GM18507 (cell line): ENCODE data around the gene PRRT3.

Experiments
- DNase-seq: peaks from one replicate; pipeline ENCODE4 v3.0.0; 2011; ENCODE audit warnings: low read depth; ENCODE audit not compliant: insufficient read length; ENCODE audit errors: extremely low spot score
- FAIRE-seq: peaks from 2 replicates; lab custom pipeline; 2011; peaks lifted over from hg19 to GRCh38; lab: Jason Lieb, UNC

PRRT3 gene

GRCh38 chr3:9930804-9931418, 21.3 kb downstream of the PRRT3 start:
- FAIRE-seq (no peak), DNase-seq (no peak)

DNA sequence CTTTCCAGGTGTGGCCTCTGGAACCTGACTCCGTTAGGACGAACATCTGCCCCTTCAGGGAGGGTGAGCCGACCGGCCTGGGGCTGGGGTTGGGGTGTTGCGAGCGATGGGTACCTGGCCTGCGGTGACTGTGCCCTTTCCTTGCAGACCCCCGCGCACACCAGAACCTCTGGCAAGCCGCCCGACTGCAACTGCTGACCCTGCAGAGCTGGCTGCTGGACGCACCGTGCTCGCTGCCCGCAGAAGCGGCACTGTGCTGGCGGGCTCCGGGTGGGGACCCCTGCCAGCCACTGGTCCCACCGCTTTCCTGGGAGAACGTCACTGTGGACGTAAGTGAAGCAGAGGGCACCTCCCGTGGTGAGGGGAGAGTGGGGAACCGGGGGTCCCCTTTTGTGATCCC, 24.1 kb downstream of the PRRT3 start:
- DNase-seq (no peak), FAIRE-seq (no peak)

- DNase-seq (no peak), FAIRE-seq (no peak)
Observed at GRCh38 chr3:9918261-9919038, 33.8 kb downstream of the PRRT3 start.

GRCh38 chr3:9917820-9918219, 34.4 kb downstream of the PRRT3 start:
- FAIRE-seq, result no peak

GRCh38 chr3:9916734-9917680, 35.2 kb downstream of the PRRT3 start, which contains the start of gene IL17RC:
IL17RC (plus strand) TSS chr3:9917098; CDS start chr3:9917316, 218 bp downstream.
- FAIRE-seq, result no peak
- no peak for DNase-seq

More at GRCh38 chr3:9917820-9918219, 34.4 kb downstream of the PRRT3 start:
- no peak for DNase-seq

DNA sequence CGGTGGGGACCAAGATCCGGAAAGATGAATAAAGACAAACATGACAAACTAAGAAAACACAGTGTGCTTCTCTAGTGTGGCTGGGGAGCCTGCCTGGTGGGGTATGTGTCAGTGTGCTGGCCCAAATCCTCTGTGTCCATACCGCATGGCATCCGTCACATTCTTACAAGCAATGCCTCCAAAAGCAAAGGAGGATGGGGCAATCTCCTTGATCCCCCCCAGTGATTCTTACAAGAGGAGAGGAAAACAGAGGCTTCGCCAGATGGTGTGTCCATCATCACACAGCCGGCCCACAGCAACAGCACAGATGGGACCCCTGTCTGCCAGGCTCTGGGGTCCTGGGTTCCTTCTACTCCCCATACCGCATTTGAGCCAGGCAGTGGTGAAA, 35.9 kb downstream of the PRRT3 start:
- DNase-seq (no peak), FAIRE-seq (no peak)

DNA sequence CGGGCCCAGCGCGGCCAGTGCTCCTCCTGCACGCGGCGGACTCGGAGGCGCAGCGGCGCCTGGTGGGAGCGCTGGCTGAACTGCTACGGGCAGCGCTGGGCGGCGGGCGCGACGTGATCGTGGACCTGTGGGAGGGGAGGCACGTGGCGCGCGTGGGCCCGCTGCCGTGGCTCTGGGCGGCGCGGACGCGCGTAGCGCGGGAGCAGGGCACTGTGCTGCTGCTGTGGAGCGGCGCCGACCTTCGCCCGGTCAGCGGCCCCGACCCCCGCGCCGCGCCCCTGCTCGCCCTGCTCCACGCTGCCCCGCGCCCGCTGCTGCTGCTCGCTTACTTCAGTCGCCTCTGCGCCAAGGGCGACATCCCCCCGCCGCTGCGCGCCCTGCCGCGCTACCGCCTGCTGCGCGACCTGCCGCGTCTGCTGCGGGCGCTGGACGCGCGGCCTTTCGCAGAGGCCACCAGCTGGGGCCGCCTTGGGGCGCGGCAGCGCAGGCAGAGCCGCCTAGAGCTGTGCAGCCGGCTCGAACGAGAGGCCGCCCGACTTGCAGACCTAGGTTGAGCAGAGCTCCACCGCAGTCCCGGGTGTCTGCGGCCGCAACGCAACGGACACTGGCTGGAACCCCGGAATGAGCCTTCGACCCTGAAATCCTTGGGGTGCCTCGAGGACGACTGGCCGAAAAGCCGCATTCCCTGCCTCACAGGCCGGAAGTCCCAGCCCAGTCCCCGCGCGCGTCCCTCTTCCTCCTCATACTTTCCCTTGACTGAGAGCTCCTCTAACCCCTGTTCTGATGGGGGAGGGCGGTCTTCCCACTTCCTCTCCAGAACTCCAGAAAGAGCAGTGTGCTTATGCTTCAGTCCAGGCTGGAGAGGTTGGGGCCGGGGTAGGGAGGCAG, 36.7 kb downstream of the PRRT3 start:
- DNase-seq (no peak), FAIRE-seq (no peak)

DNA sequence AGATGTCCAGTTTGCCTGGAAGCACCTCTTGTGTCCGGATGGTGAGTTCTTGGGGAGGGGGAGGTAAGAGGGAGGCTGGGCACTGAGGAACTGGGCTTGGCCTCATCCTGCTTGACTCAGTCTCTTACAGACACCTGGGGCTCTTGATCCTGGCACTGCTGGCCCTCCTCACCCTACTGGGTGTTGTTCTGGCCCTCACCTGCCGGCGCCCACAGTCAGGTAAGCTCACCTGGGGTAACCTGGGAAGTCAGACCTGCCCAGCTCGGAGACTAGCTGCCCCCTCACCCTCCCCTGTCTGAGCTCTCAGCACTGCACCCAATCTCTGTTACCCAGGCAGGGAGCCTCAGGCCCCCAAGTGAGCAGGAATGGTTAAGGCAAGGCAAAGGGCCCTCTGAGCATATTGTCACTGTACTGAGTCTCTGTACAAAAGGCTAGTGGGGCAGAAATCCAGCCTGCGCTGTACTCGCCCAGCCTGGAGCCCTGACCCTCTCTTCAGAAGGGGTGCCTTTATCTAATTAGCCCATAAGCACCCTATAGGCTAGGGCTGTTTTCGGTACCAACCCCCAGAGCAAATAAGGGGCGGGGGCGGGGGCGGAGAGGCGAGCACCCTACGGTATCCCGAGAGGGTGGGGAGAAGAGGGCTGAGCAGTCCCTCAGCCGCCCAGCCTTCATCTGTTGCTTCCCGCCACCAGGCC, 37.5 kb downstream of the PRRT3 start:
- FAIRE-seq (no peak), DNase-seq (no peak)

DNA sequence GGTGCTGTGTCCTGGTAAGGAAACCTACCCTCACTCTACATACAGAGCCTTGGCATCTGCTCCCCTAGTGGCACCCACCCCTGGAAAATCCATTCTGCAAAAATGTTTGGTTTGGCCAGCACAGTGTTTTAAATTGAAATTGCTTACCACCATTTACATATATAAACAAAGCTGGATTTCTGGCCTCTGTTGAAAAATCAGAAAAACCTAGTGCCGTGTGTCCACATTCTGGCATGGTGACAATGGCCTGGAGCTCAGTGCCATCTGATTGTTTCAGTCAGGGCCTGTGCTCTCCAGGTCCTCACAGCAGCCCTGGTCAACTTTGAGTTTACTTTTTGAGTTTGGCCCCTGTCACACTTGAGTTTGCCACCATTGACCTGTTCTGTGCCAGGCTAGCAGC, 38.2 kb downstream of the PRRT3 start:
- FAIRE-seq (no peak), DNase-seq (no peak)

GRCh38 chr3:9913601-9914000, 38.6 kb downstream of the PRRT3 start:
- DNase-seq (no peak), FAIRE-seq (no peak)

- FAIRE-seq, result no peak
- no peak for DNase-seq
Observed at GRCh38 chr3:9912294-9912935, 39.8 kb downstream of the PRRT3 start.

GRCh38 chr3:9911863-9912262, 40.3 kb downstream of the PRRT3 start:
- no peak for FAIRE-seq
- no peak for DNase-seq

GRCh38 chr3:9909221-9910013, 42.8 kb downstream of the PRRT3 start:
- no peak for DNase-seq
- no peak for FAIRE-seq

GRCh38 chr3:9908286-9908685, 43.9 kb downstream of the PRRT3 start:
- DNase-seq (no peak), FAIRE-seq (no peak)

DNA sequence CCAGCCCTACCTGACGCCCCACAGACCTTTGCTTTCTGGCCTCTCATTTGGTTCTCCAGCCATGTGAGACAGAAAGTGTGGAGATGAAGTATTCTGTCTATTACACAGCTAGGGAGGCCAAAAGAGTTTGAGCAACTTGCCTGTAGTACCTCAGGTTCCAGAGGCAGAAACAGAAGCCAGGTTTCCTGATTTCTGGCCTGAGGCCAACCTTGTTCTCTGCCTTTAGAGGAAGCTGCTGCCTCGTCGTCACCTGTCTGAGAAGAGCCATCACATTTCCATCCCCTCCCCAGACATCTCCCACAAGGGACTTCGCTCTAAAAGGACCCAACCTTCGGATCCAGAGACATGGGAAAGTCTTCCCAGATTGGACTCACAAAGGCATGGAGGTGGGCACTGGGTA, 45.7 kb downstream of the PRRT3 start:
- no peak for DNase-seq
- FAIRE-seq, result no peak

DNA sequence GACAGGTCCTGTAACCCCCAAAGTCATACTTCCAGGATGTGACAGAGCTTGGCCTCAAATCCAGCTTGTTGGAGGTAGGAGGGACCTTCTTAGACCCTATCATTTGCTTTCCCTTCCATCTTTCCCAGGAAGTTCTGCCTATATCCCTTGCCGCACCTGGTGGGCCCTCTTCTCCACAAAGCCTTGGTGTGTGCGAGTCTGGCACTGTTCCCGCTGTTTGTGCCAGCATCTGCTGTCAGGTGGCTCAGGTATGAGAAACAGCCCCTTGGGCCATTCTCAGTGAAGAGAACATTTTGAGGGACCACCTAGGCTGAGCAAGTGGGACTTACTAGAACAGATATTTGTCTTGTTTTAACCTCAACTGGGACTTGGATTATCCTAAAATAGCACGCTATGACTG, 48.3 kb downstream of the PRRT3 start:
- FAIRE-seq (no peak), DNase-seq (no peak)

GRCh38 chr3:9903238-9903624, 49.0 kb downstream of the PRRT3 start:
- DNase-seq, result no peak
- FAIRE-seq, result no peak
